HG02798 (cell line): Measurements from ENCODE around the gene COG5.
"Not testable (repeated sequence)": the region's sequence is repeated elsewhere in the genome, so short reads cannot be mapped to it uniquely, and the experiment has no call there.

Source experiments
- ATAC-seq: cut with Tn5 transposase; IDR thresholded peaks from one replicate; pipeline ENCODE4 v1.9.1; 2021; ENCODE audit warnings: mild to moderate bottlenecking; ENCODE audit not compliant: unreplicated experiment, poor library complexity

COG5 gene

DNA sequence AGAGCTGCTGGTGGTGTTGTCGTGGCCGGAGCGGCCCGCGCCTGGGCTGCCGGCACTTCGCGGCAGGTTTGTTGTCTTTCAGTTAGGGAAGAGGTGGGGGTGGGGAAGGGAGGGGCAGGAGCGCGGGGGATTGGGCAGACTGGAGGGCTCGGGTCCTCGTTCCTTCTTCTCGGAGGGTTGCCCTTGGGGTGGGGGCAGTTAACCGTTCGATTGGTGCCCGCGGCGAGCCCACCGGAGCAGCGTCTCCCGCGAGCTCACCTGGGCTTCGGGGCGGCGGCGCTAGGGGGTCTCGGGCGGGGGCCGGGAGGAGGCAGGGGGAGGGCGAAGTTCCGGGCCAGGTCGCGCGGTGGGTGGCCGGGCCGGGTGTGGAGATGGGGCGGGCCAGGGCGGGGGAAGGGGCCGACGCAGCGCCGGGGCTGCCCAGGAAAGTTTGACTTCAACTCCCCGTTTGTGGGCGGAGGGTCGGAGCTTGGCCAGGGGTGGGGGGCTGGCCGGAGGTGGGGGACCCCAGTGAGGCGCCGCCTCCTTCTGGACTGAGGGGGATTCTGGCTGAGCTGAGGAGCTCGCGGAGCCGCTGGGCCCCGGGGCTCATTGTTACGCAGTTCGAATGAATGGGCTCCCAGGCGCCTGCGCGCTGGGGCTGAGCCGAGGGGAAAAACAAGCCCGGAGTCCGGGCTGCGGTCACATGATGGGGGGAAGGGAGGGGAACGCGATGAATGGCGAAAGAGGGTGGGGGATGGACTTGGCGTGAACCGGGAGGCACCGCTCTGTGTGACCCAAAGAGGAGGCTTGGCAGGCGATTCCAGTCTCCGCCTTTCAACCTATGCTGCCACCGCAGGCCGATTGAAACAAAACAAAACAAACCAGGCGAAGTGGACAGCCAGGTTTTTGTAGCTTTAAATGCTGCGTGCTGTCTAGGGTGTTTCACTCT is 394.3 kb downstream of the COG5 start:
- ATAC-seq = peak; percentile 33

GRCh38 chr7:107168233-107169119 is 395.2 kb downstream of the COG5 start, which contains the start of gene HBP1:
HBP1 (plus strand) TSS chr7:107169003; CDS start chr7:107179894, 10,891 bp downstream.
- peak; percentile 91 for ATAC-seq

GRCh38 chr7:107167483-107168232 is 396.1 kb downstream of the COG5 start:
- no peak for ATAC-seq

GRCh38 chr7:107166736-107167426 is 396.8 kb downstream of the COG5 start:
- no peak for ATAC-seq

GRCh38 chr7:107165341-107165740 is 398.4 kb downstream of the COG5 start:
- no peak for ATAC-seq

- no peak for ATAC-seq
Measured at GRCh38 chr7:107164092-107164491, 399.6 kb downstream of the COG5 start.

GRCh38 chr7:107162475-107162874 is 401.2 kb downstream of the COG5 start:
- no peak for ATAC-seq

- no peak for ATAC-seq
Measured at GRCh38 chr7:107161415-107161814, 402.3 kb downstream of the COG5 start.

DNA sequence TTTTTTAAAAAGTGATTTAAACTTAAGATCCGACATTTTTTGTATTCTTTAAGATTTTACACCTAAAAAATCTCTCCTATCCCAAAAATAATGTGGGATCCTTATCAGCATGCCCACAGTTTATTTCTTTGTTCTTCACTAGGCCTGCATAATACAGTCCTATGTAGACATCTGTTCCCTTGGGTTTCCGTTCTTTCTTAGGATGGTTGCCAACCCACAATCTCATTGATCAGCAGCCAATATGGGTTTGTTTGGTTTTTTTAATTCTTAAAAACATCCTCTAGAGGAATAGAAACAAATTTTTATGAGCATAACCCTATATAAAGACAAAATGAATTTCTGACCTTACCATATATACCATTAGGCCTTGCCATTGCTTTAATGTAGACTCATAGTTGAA is 403.3 kb downstream of the COG5 start:
- no peak for ATAC-seq

- ATAC-seq = no peak
Measured at GRCh38 chr7:107158028-107158427, 405.7 kb downstream of the COG5 start.

DNA sequence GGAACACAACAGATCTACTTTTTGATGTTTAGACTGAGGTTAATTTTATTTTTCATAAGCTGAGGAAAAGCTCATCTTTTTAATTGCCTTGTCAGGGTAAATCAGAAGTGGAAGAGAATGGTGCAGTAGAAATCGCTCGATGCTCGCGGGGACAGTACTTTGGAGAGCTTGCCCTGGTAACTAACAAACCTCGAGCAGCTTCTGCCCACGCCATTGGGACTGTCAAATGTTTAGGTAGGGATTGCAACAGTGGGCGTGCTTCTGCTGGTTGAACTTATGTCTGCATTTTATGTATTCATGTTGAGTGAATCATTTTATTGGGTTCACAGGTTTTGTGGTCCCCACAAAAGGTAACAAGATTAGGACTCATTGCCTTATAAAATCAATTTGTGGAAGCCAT is 406.6 kb downstream of the COG5 start:
- no peak for ATAC-seq

DNA sequence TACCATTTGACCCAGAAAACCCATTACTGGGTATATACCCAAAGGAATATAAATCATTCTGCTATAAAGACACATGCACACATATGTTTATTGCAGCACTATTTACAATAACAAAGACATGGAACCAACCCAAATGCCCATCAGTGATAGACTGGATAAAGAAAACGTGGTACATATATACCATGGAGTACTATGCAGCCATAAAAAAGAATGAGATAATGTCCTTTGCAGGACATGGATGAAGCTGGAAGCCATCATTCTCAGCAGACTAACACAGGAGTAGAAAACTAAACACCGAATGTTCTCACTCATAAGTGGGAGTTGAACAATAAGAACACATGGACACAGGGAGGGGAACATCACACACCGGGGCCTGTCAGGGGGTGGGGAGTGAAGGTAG is 408.0 kb downstream of the COG5 start:
- ATAC-seq = not testable (repeated sequence)

DNA sequence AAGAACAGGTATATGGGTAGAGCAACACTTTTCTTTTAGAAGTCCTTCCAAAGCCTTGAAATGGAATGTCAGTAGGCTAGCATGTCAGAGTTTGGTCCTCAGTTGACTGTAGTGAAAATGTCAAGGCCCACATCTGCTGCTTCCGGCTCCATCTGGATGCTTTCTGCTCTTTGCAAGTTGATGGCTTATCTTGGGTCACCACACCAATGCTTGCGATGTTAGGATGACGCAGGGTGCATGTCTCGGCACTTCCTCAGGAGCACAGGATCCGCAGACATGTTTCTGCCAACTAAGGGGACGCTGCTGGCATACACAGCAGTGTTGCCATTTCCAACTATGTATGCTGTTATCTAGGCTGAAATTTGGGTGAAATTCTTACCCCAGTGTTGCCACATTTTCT is 408.9 kb downstream of the COG5 start:
- no peak for ATAC-seq

DNA sequence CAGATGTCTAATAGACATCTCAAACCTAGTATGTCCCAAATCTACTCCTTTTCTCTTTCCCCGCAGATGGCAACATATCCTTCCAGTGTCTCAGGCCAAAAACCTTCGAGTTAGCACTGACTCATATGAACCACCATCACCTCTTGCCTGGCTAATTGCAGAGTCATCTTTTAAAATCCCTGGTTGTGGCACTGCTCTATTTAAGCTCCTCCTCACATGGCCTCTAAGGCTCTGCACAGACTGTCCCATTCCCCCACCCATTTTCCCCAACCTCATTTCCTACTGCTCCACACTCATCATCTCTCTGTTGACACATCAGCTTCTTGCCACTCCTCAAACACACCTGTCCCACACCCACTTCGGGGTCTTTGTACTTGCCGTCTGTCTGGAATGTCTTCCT is 411.7 kb downstream of the COG5 start:
- no peak for ATAC-seq
